Tibial nerve (tissue), 4 donors: ENCODE data around the gene PISD. TPM values are rescaled to one million over a fixed set of nuclear protein-coding genes. Genes with fewer than 3 reads are reported as not detected.

ENCODE experiments used
- DNase-seq, 2 donors: peaks; one replicate each; pipeline ENCODE4 v3.0.0-alpha.2; 2019; ENCODE audit warnings: low spot score in 2 of 2
- H3K27ac ChIP-seq, 4 donors: fragments of 200-600 bp; sonication (generic) in 3 of 4; one replicate each; pipeline ENCODE4 v1.5.1; 2017 to 2019; ENCODE audit warnings: mild to moderate bottlenecking in 1 of 4
- H3K27me3 ChIP-seq, 2 donors: fragments of 200-600 bp; sonication (generic) in 1 of 2; one replicate each; pipeline versions ENCODE4 v1.5.1 to v1.6.0; 2017 to 2019
- H3K36me3 ChIP-seq, 3 donors: fragments of 200-600 bp; sonication (generic); one replicate each; pipeline ENCODE4 v1.5.1; 2018 to 2019
- H3K4me1 ChIP-seq, 4 donors: fragments of 200-600 bp; sonication (generic) in 3 of 4; one replicate each; pipeline ENCODE4 v1.5.1; 2017 to 2019
- H3K4me3 ChIP-seq, 4 donors: fragments of 200-600 bp; sonication (generic) in 3 of 4; one replicate each; pipeline ENCODE4 v1.5.1; 2017 to 2019; ENCODE audit warnings: mild to moderate bottlenecking in 1 of 4, moderate library complexity in 1 of 4
- H3K9me3 ChIP-seq, 4 donors: fragments of 200-600 bp; sonication (generic) in 3 of 4; one replicate each; pipeline ENCODE4 v1.5.1; 2017 to 2019
- EP300 ChIP-seq, 2 donors: sonication (generic); formaldehyde crosslinking; IDR thresholded peaks; one replicate each; pipeline ENCODE4 v1.6.1; 2017; ENCODE audit warnings: antibody characterized with exemption in 2 of 2, mild to moderate bottlenecking in 1 of 2
- POLR2A ChIP-seq, 2 donors: fragments of 450-650 bp; IDR thresholded peaks; one replicate each; pipeline ENCODE4 v1.6.1; 2017; ENCODE audit warnings: antibody characterized with exemption in 2 of 2, mild to moderate bottlenecking in 2 of 2, moderate library complexity in 2 of 2
- WGBS, 2 donors: methylation state at CpG; one replicate each; pipeline ENCODE4 v1.1.5; 2018; 5-methylcytosine and 5-hydroxymethylcytosine counted together
- total RNA-seq, 4 donors: library from RNA; depleted of rRNA; stranded (reverse); fragments of >200 nt; gene quantifications; one replicate each; pipeline ENCODE4 v1.1.0, GENCODE V29; 2016
- TF ChIP-seq, protein P1 (sequence below), 5 experiments: fragments of 200-600 bp in 3 of 5; fragments of 450-650 bp in 2 of 5; sonication (generic) in 3 of 5; IDR thresholded peaks; one replicate each; pipeline ENCODE4 v1.5.1; 2016 to 2019; ENCODE audit warnings: antibody characterized with exemption in 5 of 5, mild to moderate bottlenecking in 3 of 5, moderate library complexity in 2 of 5

PISD gene
- total RNA-seq, 4 donors from 2014 or later, result 26.9 to 44.7 (median 36.2) TPM

DNA sequence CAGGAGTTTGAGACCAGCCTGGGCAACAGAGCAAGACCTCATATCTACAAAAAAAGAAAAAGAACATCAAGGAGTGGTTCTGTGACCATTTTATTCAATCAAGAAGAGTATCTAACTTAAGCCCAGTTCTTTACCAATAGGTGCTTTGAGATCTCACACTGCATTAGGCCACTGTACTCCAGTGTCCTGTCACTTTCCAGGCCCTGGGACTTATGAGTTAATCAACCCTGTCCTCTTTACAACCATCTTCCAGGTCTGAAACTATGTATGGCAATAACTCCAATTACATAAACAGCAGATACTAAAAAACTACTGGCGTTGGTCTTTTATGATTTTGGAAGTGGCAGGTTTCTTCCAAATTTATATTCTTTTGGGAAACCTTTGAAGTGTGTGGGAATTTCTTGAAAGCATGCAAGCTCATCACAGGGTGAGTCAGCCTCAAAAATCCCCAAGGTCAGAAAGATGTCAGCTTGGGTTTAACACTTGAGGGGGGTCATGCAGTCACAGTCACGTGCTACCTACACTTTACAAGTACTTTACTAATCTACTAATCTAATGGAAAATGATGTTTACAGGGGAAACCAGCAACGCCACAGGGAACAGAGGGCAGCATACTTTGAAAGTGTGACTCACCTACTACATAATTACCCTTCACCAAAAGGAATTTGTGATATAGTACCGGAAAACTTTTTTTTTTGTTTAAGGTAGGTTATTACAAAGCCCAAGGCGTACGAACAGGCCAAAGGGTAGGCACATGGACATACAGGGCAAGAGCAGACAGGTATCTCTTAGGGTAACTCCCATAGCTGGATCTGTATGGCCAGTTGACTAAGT lies 15.6 kb downstream of the PISD start:
- TF ChIP-seq, protein P1, sequence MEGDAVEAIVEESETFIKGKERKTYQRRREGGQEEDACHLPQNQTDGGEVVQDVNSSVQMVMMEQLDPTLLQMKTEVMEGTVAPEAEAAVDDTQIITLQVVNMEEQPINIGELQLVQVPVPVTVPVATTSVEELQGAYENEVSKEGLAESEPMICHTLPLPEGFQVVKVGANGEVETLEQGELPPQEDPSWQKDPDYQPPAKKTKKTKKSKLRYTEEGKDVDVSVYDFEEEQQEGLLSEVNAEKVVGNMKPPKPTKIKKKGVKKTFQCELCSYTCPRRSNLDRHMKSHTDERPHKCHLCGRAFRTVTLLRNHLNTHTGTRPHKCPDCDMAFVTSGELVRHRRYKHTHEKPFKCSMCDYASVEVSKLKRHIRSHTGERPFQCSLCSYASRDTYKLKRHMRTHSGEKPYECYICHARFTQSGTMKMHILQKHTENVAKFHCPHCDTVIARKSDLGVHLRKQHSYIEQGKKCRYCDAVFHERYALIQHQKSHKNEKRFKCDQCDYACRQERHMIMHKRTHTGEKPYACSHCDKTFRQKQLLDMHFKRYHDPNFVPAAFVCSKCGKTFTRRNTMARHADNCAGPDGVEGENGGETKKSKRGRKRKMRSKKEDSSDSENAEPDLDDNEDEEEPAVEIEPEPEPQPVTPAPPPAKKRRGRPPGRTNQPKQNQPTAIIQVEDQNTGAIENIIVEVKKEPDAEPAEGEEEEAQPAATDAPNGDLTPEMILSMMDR (IDR thresholded peaks at IDR 0.05), result no peak
- TF ChIP-seq POLR2A (IDR thresholded peaks at IDR 0.05) (no peak), EP300 (IDR thresholded peaks at IDR 0.05) (no peak)
- no peaks in the 10 kb centered on the region for H3K27me3 ChIP-seq
- 73 to 74% methylated on average over 6 of the region's 6 CpGs for WGBS, 2 donors
- H3K36me3 ChIP-seq, result peaks cover 0 to 71% (median 0%) of the 10 kb centered on the region in 3 donors
- no peaks in the 10 kb centered on the region for H3K9me3 ChIP-seq
- no peak for DNase-seq
- peaks cover 0 to 5% (median 0%) of the 10 kb centered on the region in 4 donors for H3K4me1 ChIP-seq
- H3K27ac ChIP-seq, result no peak overlapping the region
- no peak overlapping the region for H3K4me3 ChIP-seq

- H3K9me3 ChIP-seq, result no peaks in the 10 kb centered on the region
- peak overlapping the region in 1 of 4 donors; percentile 84 for H3K27ac ChIP-seq
- H3K36me3 ChIP-seq, result peaks cover 0 to 14% (median 0%) of the 10 kb centered on the region in 3 donors
- no peak for DNase-seq
- WGBS, 2 donors, result 84 to 92% methylated on average over 4 of the region's 4 CpGs
- H3K27me3 ChIP-seq, result no peaks in the 10 kb centered on the region
- peaks cover 0 to 23% (median 13%) of the 10 kb centered on the region in 4 donors for H3K4me1 ChIP-seq
- H3K4me3 ChIP-seq, result no peak overlapping the region
- TF ChIP-seq POLR2A (IDR thresholded peaks at IDR 0.05) (no peak), EP300 (IDR thresholded peaks at IDR 0.05) (no peak)
- TF ChIP-seq, protein P1 (IDR thresholded peaks at IDR 0.05), result no peak
Measured at GRCh38 chr22:31639436-31640039, 22.5 kb downstream of the PISD start.

GRCh38 chr22:31637891-31638618 lies 24.0 kb downstream of the PISD start:
- Histone ChIP-seq H3K9me3 (no peaks in the 10 kb centered on the region), H3K4me3 (peak overlapping the region in 3 of 4 donors; percentile 5 to 29 (median 12)), H3K27me3 (no peaks in the 10 kb centered on the region), H3K36me3 (peaks cover 0 to 8% (median 0%) of the 10 kb centered on the region in 3 donors), H3K27ac (peak overlapping the region; percentile 42 to 84 (median 64)), H3K4me1 (peaks cover 0 to 32% (median 13%) of the 10 kb centered on the region in 4 donors)
- 45 to 65% methylated on average over 13 of the region's 15 CpGs for WGBS, 2 donors
- peak in 1 of 2 donors; percentile 24 for TF ChIP-seq EP300 (IDR thresholded peaks at IDR 0.05)
- TF ChIP-seq POLR2A (IDR thresholded peaks at IDR 0.05), result no peak
- DNase-seq, result peak in 1 of 2 donors; percentile 23

DNA sequence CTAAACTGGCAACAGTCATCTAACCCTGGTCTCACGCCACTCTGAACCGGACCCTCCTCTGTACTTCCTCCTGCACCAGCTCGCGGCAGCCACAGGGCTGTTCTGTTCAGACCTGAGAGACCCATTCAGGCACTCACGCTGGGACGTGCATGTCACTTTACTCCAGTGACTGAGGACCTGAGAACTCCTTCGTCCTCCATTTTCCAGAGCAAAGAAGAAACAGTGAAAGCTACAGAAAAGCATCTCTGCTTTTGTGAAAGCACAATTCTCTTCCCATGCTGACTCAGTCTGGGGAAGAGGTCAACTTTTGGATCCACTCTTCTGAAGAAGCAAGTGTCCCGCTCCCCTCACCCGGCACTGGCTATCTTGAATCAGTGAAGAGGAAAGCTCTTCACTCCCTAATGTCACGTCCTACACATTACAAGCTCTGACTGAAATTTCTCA lies 24.5 kb downstream of the PISD start:
- Histone ChIP-seq H3K4me3 (peak overlapping the region in 2 of 4 donors; percentile 12 to 29), H3K27me3 (no peaks in the 10 kb centered on the region), H3K9me3 (no peaks in the 10 kb centered on the region), H3K36me3 (peaks cover 0 to 6% (median 0%) of the 10 kb centered on the region in 3 donors), H3K27ac (peak overlapping the region in 3 of 4 donors; percentile 56 to 84 (median 71)), H3K4me1 (peaks cover 0 to 32% (median 13%) of the 10 kb centered on the region in 4 donors)
- 56 to 61% methylated on average over 10 of the region's 10 CpGs for WGBS, 2 donors
- TF ChIP-seq POLR2A (IDR thresholded peaks at IDR 0.05), result no peak
- TF ChIP-seq, protein P1 (IDR thresholded peaks at IDR 0.05), result peak in 2 of 5 experiments; percentile 13 to 14
- TF ChIP-seq EP300 (IDR thresholded peaks at IDR 0.05), result no peak
- no peak for DNase-seq

- 87 to 89% methylated on average over 13 of the region's 13 CpGs for WGBS, 2 donors
- H3K36me3 ChIP-seq, result no peaks in the 10 kb centered on the region
- H3K27me3 ChIP-seq, result no peaks in the 10 kb centered on the region
- H3K4me1 ChIP-seq, result peaks cover 0 to 45% (median 19%) of the 10 kb centered on the region in 4 donors
- no peak overlapping the region for H3K4me3 ChIP-seq
- TF ChIP-seq POLR2A (IDR thresholded peaks at IDR 0.05), result no peak
- no peak for TF ChIP-seq EP300 (IDR thresholded peaks at IDR 0.05)
- TF ChIP-seq, protein P1 (IDR thresholded peaks at IDR 0.05), result no peak
- DNase-seq, result no peak
- no peak overlapping the region for H3K27ac ChIP-seq
- no peaks in the 10 kb centered on the region for H3K9me3 ChIP-seq
Measured at GRCh38 chr22:31635638-31636306, 26.2 kb downstream of the PISD start.
